SK-N-SH treated with all-trans-retinoic acid at 6 μM for 48 hours (cell line): ENCODE results near the gene PANX2.

ENCODE experiments used
- OSR1 ChIP-seq: fragments of 250-450 bp; sonication (Bioruptor Pico); IDR thresholded peaks from 2 replicates; pipeline ENCODE4 v1.8.0; 2022; ENCODE audit warnings: moderate library complexity, mild to moderate bottlenecking, inconsistent platforms
- SNAI2 ChIP-seq: fragments of 250-450 bp; sonication (Bioruptor Pico); IDR thresholded peaks from 2 replicates; pipeline ENCODE4 v1.5.0; 2020; ENCODE audit warnings: mild to moderate bottlenecking, moderate library complexity
- TCF4 ChIP-seq: fragments of 250-450 bp; sonication (Bioruptor Pico); IDR thresholded peaks from 2 replicates; pipeline ENCODE4 v1.8.0; 2021; ENCODE audit warnings: mild to moderate bottlenecking, moderate library complexity, borderline replicate concordance
- ZFP3 ChIP-seq: fragments of 250-450 bp; sonication (Bioruptor Pico); IDR thresholded peaks from 2 replicates; pipeline ENCODE4 v1.5.0; 2020; ENCODE audit warnings: mild to moderate bottlenecking, moderate library complexity
- ZNF565 ChIP-seq: fragments of 450-650 bp; formaldehyde crosslinking; conservative IDR thresholded peaks from 2 replicates; pipeline ENCODE4 v1.5.0; 2020; ENCODE audit warnings: low read depth, mild to moderate bottlenecking, moderate library complexity
- TF ChIP-seq, protein P1 (sequence below): fragments of 250-450 bp; sonication (Bioruptor Pico); IDR thresholded peaks from 2 replicates; pipeline ENCODE4 v1.5.1; 2020; ENCODE audit warnings: low read depth, mild to moderate bottlenecking, moderate library complexity
- TF ChIP-seq, protein P2 (sequence below): fragments of 250-450 bp; sonication (Bioruptor Pico); IDR thresholded peaks from 2 replicates; pipeline ENCODE4 v1.8.0; 2020; ENCODE audit warnings: mild to moderate bottlenecking, moderate library complexity, borderline replicate concordance

DNA sequence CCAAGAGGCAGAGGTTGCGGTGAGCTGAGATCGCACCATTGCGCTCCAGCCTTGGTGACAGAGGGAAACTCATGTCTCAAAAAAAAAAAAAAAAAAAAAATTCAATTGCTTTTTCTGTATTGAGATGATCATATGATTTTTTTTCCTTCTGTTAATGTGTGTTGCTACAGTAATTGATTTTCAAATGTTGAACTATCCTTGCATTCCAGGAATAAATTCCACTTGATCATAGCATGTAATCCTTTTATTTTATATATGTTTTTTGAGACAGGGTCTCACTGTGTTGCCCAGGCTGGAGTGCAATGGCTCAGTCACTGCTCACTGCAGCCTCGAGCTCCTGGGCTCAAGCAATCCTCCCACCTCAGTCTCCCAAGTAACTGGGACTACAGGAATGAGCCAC lies 47.4 kb upstream of the PANX2 start:
- TF ChIP-seq OSR1 (no peak), ZFP3 (CRISPR knock-in tag) (no peak), TCF4 (CRISPR knock-in tag) (no peak), ZNF565 (CRISPR knock-in tag) (no peak), SNAI2 (CRISPR knock-in tag) (no peak)
- TF ChIP-seq, protein P1, sequence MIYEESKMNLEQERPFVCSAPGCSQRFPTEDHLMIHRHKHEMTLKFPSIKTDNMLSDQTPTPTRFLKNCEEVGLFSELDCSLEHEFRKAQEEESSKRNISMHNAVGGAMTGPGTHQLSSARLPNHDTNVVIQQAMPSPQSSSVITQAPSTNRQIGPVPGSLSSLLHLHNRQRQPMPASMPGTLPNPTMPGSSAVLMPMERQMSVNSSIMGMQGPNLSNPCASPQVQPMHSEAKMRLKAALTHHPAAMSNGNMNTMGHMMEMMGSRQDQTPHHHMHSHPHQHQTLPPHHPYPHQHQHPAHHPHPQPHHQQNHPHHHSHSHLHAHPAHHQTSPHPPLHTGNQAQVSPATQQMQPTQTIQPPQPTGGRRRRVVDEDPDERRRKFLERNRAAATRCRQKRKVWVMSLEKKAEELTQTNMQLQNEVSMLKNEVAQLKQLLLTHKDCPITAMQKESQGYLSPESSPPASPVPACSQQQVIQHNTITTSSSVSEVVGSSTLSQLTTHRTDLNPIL (CRISPR knock-in tag): no peak
- TF ChIP-seq, protein P2, sequence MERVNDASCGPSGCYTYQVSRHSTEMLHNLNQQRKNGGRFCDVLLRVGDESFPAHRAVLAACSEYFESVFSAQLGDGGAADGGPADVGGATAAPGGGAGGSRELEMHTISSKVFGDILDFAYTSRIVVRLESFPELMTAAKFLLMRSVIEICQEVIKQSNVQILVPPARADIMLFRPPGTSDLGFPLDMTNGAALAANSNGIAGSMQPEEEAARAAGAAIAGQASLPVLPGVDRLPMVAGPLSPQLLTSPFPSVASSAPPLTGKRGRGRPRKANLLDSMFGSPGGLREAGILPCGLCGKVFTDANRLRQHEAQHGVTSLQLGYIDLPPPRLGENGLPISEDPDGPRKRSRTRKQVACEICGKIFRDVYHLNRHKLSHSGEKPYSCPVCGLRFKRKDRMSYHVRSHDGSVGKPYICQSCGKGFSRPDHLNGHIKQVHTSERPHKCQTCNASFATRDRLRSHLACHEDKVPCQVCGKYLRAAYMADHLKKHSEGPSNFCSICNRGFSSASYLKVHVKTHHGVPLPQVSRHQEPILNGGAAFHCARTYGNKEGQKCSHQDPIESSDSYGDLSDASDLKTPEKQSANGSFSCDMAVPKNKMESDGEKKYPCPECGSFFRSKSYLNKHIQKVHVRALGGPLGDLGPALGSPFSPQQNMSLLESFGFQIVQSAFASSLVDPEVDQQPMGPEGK (CRISPR knock-in tag): no peak
